Sigmoid colon (tissue), 7 donors: ENCODE results near the gene TMEM182. TPM values are rescaled to one million over a fixed set of nuclear protein-coding genes. Genes with fewer than 3 reads are reported as not detected.
A peak's percentile ranks its signal among the peaks of the same experiment; 100 is the strongest.

Experiments used
- DNase-seq: peaks from one replicate; pipeline ENCODE4 v3.0.0-alpha.2; 2019
- H3K27ac ChIP-seq, 4 donors: fragments of 200-600 bp; sonication (generic); one replicate each; pipeline ENCODE4 v1.5.1; 2016 to 2019; ENCODE audit warnings: mild to moderate bottlenecking in 1 of 4
- H3K27me3 ChIP-seq, 3 donors: fragments of 200-600 bp; sonication (generic); one replicate each; pipeline ENCODE4 v1.5.1; 2019; ENCODE audit warnings: mild to moderate bottlenecking in 1 of 3
- H3K36me3 ChIP-seq, 4 donors: fragments of 200-600 bp; sonication (generic); one replicate each; pipeline ENCODE4 v1.5.1; 2016 to 2019
- H3K4me1 ChIP-seq, 4 donors: fragments of 200-600 bp; sonication (generic); one replicate each; pipeline ENCODE4 v1.5.1; 2017 to 2019
- H3K4me3 ChIP-seq, 4 donors: fragments of 200-600 bp; sonication (generic); one replicate each; pipeline ENCODE4 v1.5.1; 2017 to 2019; ENCODE audit warnings: mild to moderate bottlenecking in 2 of 4, moderate library complexity in 1 of 4
- H3K9me3 ChIP-seq, 4 donors: fragments of 200-600 bp in 3 of 4; sonication (generic) in 3 of 4; one replicate each; pipeline versions ENCODE4 v1.5.1 to v1.6.1; 2013 to 2019
- EP300 ChIP-seq, 4 donors: sonication (generic); formaldehyde crosslinking; IDR thresholded peaks; one replicate each; pipeline ENCODE4 v1.6.1; 2017; ENCODE audit warnings: antibody characterized with exemption in 4 of 4
- POLR2A ChIP-seq, 2 donors: fragments of 450-650 bp; IDR thresholded peaks; one replicate each; pipeline ENCODE4 v1.6.1; 2016; ENCODE audit warnings: antibody characterized with exemption in 2 of 2, mild to moderate bottlenecking in 2 of 2, moderate library complexity in 2 of 2
- POLR2AphosphoS5 ChIP-seq, 4 donors: sonication (generic); formaldehyde crosslinking; IDR thresholded peaks; one replicate each; pipeline ENCODE4 v1.6.1; 2017; ENCODE audit warnings: antibody characterized with exemption in 4 of 4
- WGBS, 2 donors: extraction: QIAGEN DNeasy Blood & Tissue Kit; methylation state at CpG; one replicate each; pipeline ENCODE4 v1.1.7; 2013; 5-methylcytosine and 5-hydroxymethylcytosine counted together
- intact Hi-C: fragments of 100-400 bp; cut with DNase I; formaldehyde crosslinking; loops from one replicate; pipeline ENCODE4 v1.15.1; 2023
- polyA plus RNA-seq, 3 donors: library from polyadenylated mRNA; stranded (reverse); fragments of 200-250 nt; gene quantifications; one replicate each; pipeline ENCODE4 v1.2.3, GENCODE V29; 2013
- total RNA-seq, 4 donors: library from RNA; depleted of rRNA; stranded (reverse); fragments of >200 nt; gene quantifications; one replicate each; pipeline ENCODE4 v1.1.0, GENCODE V29; 2016
- TF ChIP-seq, protein P1 (sequence below), 4 experiments: fragments of 450-650 bp in 3 of 4; fragments of 200-600 bp in 1 of 4; IDR thresholded peaks; one replicate each; pipeline ENCODE4 v1.5.1; 2016 to 2019; ENCODE audit warnings: antibody characterized with exemption in 4 of 4, mild to moderate bottlenecking in 3 of 4, moderate library complexity in 2 of 4
- donor health status: healthy with polysubstance abuse.
- donor health status: Bipolar disorder and iron deficiency.
- donor health status: healthy.

TMEM182 gene
- total and polyA plus RNA-seq, 7 donors = 0.36 to 2.5 (median 1.7) TPM; not detected in 1

DNA sequence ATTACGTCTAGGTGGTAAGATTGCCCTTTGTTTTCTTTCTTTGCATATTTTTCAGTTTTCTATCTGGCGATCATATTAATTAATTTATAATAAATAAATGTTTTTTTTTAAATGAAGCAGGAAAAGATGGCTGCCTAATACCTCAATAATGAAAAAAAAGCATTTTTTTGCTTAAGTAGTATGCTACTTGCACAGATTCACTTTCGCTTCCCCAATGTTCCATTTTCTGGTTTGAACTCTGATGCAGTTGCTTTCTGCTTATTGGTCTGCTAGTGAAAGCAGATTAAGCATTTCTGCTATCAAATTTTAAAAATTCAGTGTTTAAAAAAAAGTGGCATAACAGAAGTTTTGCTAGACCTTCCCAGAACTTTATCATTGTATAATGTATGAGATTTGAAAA is 11.9 kb upstream of the TMEM182 start:
- Histone ChIP-seq H3K36me3 (no peaks in the 10 kb centered on the region), H3K4me3 (no peak overlapping the region), H3K27ac (no peak overlapping the region), H3K4me1 (no peaks in the 10 kb centered on the region), H3K27me3 (no peaks in the 10 kb centered on the region), H3K9me3 (no peaks in the 10 kb centered on the region)
- DNase-seq = no peak
- 70 to 95% methylated on average over 3 of the region's 3 CpGs for WGBS, 2 donors
- intact Hi-C loops = no loop called here
- TF ChIP-seq POLR2AphosphoS5 (IDR thresholded peaks at IDR 0.05) = no peak
- TF ChIP-seq, protein P1, sequence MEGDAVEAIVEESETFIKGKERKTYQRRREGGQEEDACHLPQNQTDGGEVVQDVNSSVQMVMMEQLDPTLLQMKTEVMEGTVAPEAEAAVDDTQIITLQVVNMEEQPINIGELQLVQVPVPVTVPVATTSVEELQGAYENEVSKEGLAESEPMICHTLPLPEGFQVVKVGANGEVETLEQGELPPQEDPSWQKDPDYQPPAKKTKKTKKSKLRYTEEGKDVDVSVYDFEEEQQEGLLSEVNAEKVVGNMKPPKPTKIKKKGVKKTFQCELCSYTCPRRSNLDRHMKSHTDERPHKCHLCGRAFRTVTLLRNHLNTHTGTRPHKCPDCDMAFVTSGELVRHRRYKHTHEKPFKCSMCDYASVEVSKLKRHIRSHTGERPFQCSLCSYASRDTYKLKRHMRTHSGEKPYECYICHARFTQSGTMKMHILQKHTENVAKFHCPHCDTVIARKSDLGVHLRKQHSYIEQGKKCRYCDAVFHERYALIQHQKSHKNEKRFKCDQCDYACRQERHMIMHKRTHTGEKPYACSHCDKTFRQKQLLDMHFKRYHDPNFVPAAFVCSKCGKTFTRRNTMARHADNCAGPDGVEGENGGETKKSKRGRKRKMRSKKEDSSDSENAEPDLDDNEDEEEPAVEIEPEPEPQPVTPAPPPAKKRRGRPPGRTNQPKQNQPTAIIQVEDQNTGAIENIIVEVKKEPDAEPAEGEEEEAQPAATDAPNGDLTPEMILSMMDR (IDR thresholded peaks at IDR 0.05) = no peak
- no peak for TF ChIP-seq POLR2A (IDR thresholded peaks at IDR 0.05)
- no peak for TF ChIP-seq EP300 (IDR thresholded peaks at IDR 0.05)

DNA sequence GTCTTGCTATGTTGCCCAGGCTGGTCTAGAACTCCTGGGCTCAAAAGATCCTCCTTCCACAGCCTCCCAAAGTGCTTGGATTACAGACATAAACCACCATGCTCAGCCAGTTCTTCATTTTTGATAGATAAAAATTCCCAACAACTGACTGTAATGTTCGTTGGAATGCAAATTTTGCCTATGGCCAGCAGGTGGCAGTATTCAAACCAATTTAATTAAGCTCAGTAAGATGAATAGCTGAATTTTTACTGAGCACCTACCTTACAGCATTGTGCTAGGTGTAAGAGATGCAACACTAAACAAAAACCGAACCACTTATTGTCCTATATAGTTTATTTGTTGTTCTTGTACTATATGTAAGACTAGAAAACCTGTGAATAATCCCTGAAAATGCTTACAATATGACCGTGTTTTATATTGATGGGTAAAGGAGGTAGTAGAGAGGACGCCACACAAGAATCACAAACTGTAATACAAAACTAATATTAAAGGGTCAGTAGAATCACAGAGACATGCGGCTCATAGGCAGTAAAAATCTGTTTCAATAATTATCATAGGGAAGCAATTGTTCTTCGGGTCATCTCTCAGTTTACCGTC is 8.2 kb upstream of the TMEM182 start:
- no peak overlapping the region for H3K27ac ChIP-seq
- no peaks in the 10 kb centered on the region for H3K27me3 ChIP-seq
- TF ChIP-seq POLR2AphosphoS5 (IDR thresholded peaks at IDR 0.05) = no peak
- TF ChIP-seq, protein P1 (IDR thresholded peaks at IDR 0.05) = peak; percentile 44 to 73 (median 60)
- DNase-seq = no peak
- H3K9me3 ChIP-seq = no peaks in the 10 kb centered on the region
- intact Hi-C loops = loop anchor here (1.0 kb wide), 1 partner anchor 53 kb away; no protein-coding TSS in a partner anchor
- H3K4me1 ChIP-seq = no peaks in the 10 kb centered on the region
- WGBS, 2 donors = 68 to 72% methylated on average over 7 of the region's 7 CpGs
- no peak overlapping the region for H3K4me3 ChIP-seq
- no peaks in the 10 kb centered on the region for H3K36me3 ChIP-seq

DNA sequence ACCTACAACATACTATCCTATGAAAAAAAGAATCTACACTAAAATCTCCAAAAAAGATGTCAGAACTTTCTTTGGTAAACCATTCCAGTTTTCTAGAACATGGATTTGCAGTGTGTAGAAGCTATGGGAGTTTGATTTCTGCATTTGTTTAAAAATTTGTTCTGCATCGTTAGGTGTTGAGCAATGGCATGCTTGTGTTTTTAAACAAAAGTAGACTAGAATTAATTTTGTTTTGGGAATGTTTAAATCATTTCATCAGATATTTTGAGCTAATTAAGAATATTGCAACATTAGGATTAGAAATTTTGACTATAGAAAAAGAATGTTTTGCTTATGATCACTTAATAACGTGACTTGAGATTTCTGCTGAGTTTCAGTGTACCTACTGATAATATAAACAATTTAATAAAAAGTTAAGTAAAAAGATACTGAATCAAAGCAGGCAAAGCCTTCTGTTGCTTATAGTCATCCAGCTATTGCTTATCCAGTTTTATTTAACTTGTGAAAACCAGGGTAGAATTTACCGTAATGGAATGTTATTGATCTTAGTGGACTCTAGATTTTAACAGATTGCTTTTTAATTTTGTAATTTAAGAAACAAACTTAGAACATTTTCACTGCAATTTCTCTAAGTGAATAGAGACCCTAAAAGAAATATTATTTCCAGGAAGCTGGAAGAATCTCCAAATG is 7.2 kb upstream of the TMEM182 start:
- H3K27me3 ChIP-seq = no peaks in the 10 kb centered on the region
- H3K27ac ChIP-seq = no peak overlapping the region
- no peaks in the 10 kb centered on the region for H3K36me3 ChIP-seq
- no peak overlapping the region for H3K4me3 ChIP-seq
- TF ChIP-seq POLR2A (IDR thresholded peaks at IDR 0.05) (no peak), POLR2AphosphoS5 (IDR thresholded peaks at IDR 0.05) (no peak), EP300 (IDR thresholded peaks at IDR 0.05) (no peak)
- TF ChIP-seq, protein P1 (IDR thresholded peaks at IDR 0.05) = no peak
- WGBS, 2 donors = 73 to 90% methylated on average over 3 of the region's 3 CpGs
- intact Hi-C loops = no loop called here
- no peaks in the 10 kb centered on the region for H3K4me1 ChIP-seq
- H3K9me3 ChIP-seq = no peaks in the 10 kb centered on the region
- DNase-seq = no peak

DNA sequence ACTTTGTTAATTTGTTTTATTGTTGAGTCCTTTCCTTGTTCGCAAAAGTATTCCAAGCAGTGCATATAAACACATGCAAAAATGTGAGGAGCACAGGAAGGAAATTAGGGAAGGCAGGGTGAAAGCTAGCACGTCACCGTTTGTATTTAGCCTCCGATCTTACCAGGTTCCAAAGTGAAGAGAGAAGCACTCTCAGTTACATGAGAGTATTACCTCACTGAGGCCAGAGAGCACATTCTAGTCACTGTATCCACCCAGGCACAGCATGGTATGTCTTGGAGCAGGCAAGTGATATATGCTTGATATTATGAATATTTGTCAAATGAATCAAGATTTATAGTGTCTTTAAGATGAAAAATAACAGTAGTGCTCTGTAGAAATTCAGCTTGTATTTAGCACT is 6.5 kb upstream of the TMEM182 start:
- Histone ChIP-seq H3K27ac (no peak overlapping the region), H3K36me3 (no peaks in the 10 kb centered on the region), H3K27me3 (no peaks in the 10 kb centered on the region), H3K4me3 (no peak overlapping the region), H3K4me1 (no peaks in the 10 kb centered on the region), H3K9me3 (no peaks in the 10 kb centered on the region)
- no peak for DNase-seq
- 82 to 88% methylated on average over 4 of the region's 4 CpGs for WGBS, 2 donors
- intact Hi-C loops = no loop called here
- TF ChIP-seq, protein P1 (IDR thresholded peaks at IDR 0.05) = no peak
- TF ChIP-seq POLR2AphosphoS5 (IDR thresholded peaks at IDR 0.05) = no peak
- no peak for TF ChIP-seq POLR2A (IDR thresholded peaks at IDR 0.05)
- TF ChIP-seq EP300 (IDR thresholded peaks at IDR 0.05) = no peak
